GM21528 (cell line): ENCODE results near the gene HEBP1.

Experiments used
- ATAC-seq: cut with Tn5 transposase; IDR thresholded peaks from one replicate; pipeline ENCODE4 v1.9.1; 2021; ENCODE audit warnings: mild to moderate bottlenecking, moderate library complexity; ENCODE audit not compliant: unreplicated experiment, low FRiP score

Gene HEBP1

DNA sequence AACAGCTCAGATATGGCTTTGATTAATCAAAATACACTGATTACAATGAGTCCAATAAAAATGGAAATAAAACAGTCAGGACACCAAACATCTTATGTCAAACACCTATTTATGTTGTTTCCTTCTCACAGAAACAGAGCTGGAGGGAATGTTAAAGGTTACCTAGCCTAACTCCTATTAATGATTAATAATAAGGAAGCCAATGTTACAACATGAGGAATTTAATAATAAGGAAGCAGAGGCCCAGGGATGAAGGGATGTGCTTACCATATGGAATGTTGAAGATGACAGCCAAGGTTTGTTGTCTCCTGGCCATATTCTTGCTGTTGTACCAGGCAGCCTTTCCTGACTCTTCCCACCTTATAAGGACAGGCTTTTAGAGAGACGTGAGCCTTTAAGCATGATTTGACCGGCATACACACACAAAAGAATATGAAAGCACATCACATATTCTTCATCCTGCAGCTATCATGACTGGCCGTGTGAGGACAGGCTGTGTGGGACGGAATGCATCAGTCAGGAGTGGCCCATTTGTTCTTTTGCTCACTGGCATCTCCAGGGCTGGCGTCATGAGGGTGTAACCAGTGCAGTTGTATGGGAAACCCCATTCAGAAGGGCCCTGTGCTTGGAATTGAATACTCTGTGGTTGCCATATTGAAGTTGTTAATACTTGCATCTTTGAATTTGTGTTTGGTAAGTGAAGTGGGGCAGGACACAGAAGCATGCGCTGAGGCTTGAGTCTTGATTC lies 45.0 kb downstream of the HEBP1 start:
- no peak for ATAC-seq

DNA sequence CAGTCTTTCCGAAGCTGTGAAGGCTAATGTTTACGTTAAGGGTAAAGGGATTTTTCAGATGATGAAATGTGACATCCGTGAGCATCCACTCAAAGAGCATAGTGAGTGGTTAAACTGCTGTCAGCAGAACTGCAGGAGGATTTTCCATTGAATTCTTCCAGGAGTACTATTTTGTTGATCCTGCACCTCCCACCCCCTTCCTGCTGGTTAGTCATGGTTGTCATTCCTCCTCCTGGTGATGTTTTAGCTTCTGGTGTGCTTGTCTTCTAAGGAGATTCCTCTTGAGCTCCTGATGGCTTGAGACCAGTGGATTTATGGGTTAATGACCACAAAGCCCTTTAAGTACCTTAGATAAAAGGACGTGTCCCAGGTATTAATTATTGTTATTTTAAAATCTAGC lies 45.7 kb downstream of the HEBP1 start:
- ATAC-seq = no peak

DNA sequence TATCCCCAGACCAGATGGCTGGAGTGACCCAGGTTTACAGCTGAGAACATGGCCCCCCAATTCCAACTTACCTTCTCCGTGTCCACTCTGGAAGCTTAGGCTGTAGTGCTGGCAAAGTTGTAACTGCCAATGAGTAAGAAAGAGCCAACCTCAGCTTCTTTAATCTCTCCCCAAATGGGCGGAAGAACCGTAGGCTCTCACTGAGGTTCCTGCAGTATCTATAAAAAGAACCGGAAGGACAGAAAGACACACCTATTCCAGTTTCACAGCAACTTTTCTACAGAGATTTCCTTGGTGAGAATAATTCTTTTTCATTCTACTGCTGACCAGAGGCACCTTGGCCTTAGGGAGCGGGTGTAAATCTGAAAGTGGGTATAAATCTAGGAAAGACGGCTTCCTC lies 48.0 kb downstream of the HEBP1 start, which contains the start of gene GPRC5D:
TSS of gene GPRC5D (minus strand) at position 135 of the 400 bp plus-strand sequence. CDS start 1,786 bp downstream, outside the sequence.
- no peak for ATAC-seq

DNA sequence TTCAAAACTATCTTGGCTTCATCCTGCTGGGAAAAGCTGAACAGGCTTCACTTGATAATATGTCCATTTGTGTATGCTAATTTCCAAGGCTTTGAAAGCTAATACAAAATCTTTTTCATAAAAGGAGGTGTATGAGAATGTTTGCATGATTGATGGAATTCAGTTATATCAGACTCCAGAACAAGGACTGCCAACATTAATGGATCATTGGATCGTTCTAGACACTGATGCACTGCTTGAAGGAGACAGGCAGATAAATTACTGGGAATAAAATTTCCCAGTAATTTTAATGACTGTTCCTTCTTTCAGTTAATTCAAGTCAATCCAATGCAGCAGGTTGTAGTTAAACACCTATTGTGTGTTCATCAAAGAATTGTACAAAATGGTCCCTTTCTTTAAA lies 48.6 kb downstream of the HEBP1 start:
- no peak for ATAC-seq

DNA sequence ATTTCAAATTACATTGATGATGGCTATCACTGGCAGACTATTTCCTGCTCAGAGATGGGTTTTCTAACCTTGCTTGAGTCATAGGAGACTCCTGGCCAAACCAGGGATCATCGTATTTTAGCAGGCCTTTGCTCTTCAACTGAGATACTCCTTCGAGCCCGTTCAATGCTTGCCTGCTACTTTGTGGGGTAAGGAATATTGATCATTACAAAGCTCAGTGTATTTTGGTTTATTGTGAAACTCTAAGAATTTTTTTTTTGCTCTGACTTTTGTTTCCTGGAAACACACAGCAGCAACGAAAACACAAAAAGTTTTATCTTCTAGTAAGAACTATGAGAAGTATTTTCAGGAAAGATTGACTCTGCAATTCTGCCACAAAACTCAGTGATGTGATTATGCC lies 52.2 kb downstream of the HEBP1 start:
- ATAC-seq = no peak

- no peak for ATAC-seq
Observed at GRCh38 chr12:12946686-12947355, 53.2 kb downstream of the HEBP1 start.

DNA sequence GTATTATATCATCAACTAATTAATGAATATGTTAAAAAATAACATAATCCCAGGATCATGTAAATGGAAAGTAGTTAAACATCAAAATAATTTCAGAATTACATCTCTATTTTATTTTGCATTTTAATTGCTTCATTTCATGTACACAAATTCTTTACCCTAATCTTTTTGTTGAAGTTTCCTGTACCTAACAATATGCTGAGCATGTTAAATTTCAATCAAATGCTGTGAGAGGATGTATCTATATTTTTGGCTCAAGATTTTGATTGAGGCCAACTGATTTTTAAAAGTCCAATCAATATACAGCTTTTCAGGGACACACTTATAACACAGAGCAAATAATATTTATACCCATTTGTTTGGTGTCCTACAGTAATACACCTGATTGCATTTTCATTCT lies 54.5 kb downstream of the HEBP1 start:
- ATAC-seq = no peak

DNA sequence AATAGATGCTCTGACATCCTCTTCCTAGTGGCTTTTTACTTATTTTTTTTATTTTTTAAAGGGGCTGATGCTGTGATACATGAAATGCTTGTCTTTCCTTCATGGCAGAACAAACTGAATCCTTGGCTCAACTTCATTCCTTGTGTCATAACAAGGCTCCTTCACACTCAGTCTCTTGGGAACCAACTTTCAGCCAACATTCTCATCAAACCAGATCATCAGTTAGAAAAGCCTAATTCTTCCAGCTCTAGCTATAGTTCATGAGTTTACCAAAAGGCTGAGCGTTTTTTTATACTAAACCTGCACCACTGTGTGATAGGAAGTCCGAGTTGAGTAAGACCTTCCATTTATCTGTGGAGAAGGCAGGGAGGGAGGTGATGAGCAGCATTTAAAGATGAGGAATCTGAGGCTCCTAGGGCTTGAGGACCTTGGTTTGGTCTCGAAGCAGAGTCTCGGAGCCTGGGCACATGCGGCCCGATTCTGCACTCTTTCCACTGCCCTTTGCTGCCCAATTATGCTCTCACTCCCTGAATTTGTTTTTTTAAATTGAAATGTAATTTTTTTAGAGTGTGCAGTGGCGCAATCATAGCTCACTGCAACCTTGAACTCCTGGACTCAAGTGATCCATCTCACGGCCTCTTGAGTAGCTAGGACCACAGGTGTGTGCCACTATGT lies 56.3 kb downstream of the HEBP1 start:
- no peak for ATAC-seq

DNA sequence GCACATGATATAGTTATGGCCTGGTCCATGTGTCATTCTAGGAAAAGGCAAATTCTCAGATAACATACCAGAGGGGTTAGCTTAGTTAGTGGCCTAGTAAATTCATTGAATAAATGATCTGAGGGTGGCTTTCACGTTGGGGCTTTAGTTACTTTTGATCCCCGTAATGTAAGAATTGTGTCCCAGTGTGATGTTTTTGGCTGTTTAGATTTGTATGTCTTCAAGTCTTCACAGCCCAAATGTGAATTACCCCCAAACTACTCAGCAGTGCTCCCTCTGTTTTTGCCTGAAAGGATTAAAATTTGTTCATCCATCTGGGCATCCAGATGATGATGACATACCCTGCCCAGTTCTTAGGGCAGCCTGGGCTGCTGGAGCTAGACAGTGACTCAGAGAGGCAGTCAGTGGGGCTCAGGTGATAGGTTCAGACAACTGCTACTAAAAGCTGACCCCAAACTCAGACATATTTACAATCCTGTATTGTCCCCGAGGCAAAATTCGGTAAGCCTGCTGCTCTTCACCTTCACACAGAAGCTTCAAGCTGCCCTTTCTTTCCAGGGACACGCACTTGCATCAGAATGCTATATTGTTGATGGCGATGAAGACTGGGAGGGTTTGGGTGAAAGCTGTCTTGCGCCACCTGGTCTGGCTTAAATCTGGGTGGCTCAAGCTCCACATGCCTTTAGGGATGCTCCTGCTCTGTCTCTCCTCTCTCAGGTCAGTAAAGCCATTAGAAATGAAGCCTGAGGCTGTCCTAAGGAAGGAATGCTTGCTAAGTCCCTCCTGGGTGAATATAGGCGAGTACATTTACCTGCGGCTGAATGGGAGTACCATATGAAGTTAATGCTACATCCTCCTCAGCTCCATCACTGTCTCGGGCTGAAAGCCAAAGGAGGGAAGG lies 58.4 kb downstream of the HEBP1 start:
- no peak for ATAC-seq

GRCh38 chr12:12939888-12940287 lies 60.2 kb downstream of the HEBP1 start:
- no peak for ATAC-seq

- ATAC-seq = no peak
Observed at GRCh38 chr12:12938541-12938940, 61.5 kb downstream of the HEBP1 start.

GRCh38 chr12:12936983-12937491 lies 63.0 kb downstream of the HEBP1 start:
- no peak for ATAC-seq

- no peak for ATAC-seq
Observed at GRCh38 chr12:12934556-12934955, 65.5 kb downstream of the HEBP1 start.

GRCh38 chr12:12933742-12934141 lies 66.3 kb downstream of the HEBP1 start:
- no peak for ATAC-seq

DNA sequence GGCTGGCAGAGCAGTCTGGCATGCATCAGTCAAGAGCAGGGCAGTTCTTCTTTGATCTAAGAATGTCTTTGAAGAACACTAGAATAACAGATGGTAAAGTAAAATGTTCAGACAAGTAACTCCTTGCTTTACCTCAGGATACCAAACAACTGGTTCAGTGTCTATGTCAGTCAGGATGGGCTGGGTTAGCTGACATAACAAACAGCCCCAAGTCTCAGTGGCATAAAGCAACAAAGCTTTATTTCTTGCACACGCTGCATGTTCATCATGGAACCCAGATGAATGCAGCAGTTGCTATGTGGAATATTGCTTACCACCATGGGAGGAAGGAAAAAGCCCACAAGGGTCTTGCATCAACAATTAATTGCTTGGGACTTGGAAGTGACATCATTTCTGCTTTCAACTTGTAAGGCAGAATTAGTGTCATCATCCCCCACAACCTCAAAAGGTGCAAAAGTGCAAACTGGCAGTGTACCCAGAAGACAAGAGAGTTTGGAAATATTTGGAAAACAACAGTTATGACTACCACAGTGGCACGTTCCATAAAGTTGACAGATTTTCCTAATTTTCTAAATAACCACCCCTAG lies 69.3 kb downstream of the HEBP1 start:
- ATAC-seq = no peak

DNA sequence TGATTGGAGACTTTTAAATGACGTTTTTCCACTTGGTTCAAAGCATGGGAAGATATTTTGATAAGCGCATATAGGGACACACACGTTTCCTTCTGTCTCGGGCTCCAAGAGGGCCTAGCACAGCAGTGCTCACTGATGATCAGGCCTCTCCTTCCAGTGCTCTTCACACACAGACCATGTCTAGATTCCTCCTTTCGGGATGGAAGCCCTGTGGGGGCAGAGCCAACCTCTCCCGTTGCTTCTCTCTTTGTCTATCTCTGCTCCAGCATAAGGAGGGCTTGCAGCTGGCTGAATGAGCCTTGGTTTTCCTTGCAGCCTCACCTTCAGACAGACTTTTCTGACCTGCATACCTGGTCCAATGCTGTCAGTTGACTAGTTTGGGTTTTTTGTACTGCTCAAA lies 70.4 kb downstream of the HEBP1 start:
- ATAC-seq = no peak

DNA sequence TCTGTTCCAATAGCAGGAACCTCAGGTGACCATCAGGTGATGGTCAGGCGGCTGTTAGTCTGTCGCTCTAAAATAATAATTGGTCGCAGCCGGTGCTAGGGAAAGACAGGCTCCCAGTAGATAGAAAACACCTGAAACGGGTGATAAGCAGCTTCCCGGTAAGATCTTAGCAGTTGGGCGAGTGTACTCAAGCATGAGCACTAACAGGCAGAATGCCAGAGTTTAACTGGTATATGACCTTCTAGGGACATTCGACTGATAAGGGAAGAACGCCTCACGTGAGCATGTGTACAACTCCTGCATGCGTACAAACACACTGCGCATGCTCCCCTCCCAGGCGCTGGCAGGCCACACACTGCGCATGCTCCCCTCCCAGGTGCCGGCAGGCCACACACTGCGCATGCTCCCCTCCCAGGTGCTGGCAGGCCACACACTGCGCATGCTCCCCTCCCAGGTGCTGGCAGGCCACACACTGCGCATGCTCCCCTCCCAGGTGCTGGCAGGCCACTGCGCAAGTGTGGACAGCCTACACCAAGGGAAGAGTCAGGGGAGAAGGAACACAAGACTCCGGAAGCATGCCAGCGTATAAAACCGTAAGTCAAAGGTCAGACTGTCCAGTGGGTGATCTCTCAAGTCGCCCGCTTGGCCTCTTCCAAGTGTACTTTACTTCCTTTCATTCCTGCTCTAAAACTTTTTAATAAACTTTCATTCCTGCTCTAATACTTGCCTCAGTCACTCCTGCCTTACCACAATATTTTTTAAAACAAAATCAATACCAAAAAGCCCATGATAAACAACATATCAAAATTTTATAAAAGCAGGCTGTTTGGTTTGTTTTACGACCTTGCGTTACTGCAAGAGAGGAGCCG lies 72.6 kb downstream of the HEBP1 start:
- peak; percentile 80 for ATAC-seq

DNA sequence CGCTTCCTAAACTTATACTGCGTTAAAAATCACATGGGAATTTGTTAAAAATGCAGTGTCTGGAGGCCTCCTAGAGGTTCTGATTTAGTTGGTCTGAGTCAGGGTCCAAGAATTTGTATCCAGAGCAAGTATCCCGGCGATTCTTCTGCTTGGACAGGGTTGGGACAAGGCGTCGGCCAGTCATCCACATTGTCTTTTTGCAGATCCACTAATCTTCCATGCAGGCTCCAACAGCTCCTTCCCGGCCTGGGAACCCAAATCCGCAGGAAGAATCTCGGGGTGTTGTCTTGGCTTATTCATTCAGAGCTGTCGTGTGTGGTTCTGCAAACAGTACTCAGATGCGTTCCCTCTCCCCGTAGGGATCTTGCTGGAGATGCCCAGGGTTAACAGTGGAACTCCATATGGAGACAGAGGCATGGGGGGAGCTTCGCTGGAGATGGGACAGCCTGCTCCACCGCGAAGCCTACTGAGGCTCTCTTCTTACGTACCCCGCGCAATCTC lies 73.4 kb downstream of the HEBP1 start:
- no peak for ATAC-seq

GRCh38 chr12:12925388-12925787 lies 74.7 kb downstream of the HEBP1 start:
- ATAC-seq = no peak
